Upper lobe of right lung (tissue), 1 donor: ENCODE results near the gene MBL2. TPM values are rescaled to one million over a fixed set of nuclear protein-coding genes. Genes with fewer than 3 reads are reported as not detected.

ENCODE experiments used
- ATAC-seq: fragments of 200-7000 bp; cut with Tn5 transposase; one replicate; pipeline ENCODE4 v1.9.1; 2020; ENCODE audit warnings: mild to moderate bottlenecking, moderate library complexity
- DNase-seq: peaks from one replicate; pipeline ENCODE4 v3.0.0-alpha.2; 2020
- H3K27ac ChIP-seq: fragments of 200-600 bp; one replicate; pipeline ENCODE4 v1.8.0; 2022
- H3K27me3 ChIP-seq: fragments of 200-600 bp; one replicate; pipeline ENCODE4 v1.8.0; 2022; ENCODE audit warnings: mild to moderate bottlenecking
- H3K36me3 ChIP-seq: fragments of 200-600 bp; one replicate; pipeline ENCODE4 v1.8.0; 2022
- H3K4me1 ChIP-seq: fragments of 200-600 bp; one replicate; pipeline ENCODE4 v1.8.0; 2022
- H3K4me3 ChIP-seq: fragments of 200-600 bp; one replicate; pipeline ENCODE4 v1.8.0; 2022; ENCODE audit warnings: mild to moderate bottlenecking
- H3K9me3 ChIP-seq: fragments of 200-600 bp; one replicate; pipeline ENCODE4 v1.8.0; 2022
- intact Hi-C: fragments of 100-400 bp; cut with DNase I; formaldehyde crosslinking; loops from one replicate; pipeline ENCODE4 v1.11.0; 2022
- total RNA-seq: library from RNA; stranded (reverse); fragmentation: NEBNext Ultra II Directional; extraction: Animal tissue kit (Norgen Biotek cat#: 25700); gene quantifications from one replicate; pipeline ENCODE4 v1.2.1, GENCODE V29; 2021
- TF ChIP-seq, protein P1 (sequence below): fragments of 200-600 bp; IDR thresholded peaks from one replicate; pipeline ENCODE4 v1.8.0; 2022; ENCODE audit warnings: antibody characterized with exemption
- donor health status: DM: no; HTN: yes; CAD: no; lungs with severe emphysema.

The MBL2 gene
- total RNA-seq, 1 donor from 2014 or later: not detected

DNA sequence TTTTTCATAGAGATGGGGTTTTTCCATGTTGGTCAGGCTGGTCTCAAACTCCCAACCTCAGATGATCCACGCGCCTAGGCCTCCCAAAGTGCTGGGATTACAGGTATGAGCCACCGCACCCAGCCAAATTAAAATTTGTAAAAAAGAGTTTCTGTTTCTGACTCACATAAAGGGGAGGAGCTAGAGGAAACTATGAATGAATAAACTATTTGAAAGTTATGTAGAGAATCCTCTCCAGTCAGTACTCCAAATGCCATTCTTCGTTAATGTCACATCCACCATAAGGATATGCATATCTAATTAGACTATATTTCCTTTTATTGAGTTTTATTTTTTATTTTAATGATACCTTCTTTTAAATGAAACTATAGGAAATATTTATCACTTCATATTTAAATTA lies 52.6 kb downstream of the MBL2 start:
- H3K27me3 ChIP-seq: no peaks in the 10 kb centered on the region
- intact Hi-C loops: no loop called here

More for the DNA sequence above, 52.6 kb downstream of the MBL2 start:
- Histone ChIP-seq H3K4me1 (no peaks in the 10 kb centered on the region), H3K9me3 (no peaks in the 10 kb centered on the region), H3K4me3 (no peak overlapping the region), H3K27ac (no peak overlapping the region), H3K36me3 (no peaks in the 10 kb centered on the region)
- TF ChIP-seq, protein P1, sequence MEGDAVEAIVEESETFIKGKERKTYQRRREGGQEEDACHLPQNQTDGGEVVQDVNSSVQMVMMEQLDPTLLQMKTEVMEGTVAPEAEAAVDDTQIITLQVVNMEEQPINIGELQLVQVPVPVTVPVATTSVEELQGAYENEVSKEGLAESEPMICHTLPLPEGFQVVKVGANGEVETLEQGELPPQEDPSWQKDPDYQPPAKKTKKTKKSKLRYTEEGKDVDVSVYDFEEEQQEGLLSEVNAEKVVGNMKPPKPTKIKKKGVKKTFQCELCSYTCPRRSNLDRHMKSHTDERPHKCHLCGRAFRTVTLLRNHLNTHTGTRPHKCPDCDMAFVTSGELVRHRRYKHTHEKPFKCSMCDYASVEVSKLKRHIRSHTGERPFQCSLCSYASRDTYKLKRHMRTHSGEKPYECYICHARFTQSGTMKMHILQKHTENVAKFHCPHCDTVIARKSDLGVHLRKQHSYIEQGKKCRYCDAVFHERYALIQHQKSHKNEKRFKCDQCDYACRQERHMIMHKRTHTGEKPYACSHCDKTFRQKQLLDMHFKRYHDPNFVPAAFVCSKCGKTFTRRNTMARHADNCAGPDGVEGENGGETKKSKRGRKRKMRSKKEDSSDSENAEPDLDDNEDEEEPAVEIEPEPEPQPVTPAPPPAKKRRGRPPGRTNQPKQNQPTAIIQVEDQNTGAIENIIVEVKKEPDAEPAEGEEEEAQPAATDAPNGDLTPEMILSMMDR: no peak
- DNase-seq (no peak), ATAC-seq (no peak)
